ENCODE results near the gene SUPT6H. TPM values are rescaled to one million over a fixed set of nuclear protein-coding genes. Genes with fewer than 3 reads are reported as not detected.
A peak's percentile ranks its signal among the peaks of the same experiment; 100 is the strongest.

The SUPT6H gene
- total and polyA plus RNA-seq, 9 of the 15 experiments (the other 6 are each of a cell fraction or from before 2014, with no cell fraction given), result 1.7 to 77.7 (median 49.2) TPM

DNA sequence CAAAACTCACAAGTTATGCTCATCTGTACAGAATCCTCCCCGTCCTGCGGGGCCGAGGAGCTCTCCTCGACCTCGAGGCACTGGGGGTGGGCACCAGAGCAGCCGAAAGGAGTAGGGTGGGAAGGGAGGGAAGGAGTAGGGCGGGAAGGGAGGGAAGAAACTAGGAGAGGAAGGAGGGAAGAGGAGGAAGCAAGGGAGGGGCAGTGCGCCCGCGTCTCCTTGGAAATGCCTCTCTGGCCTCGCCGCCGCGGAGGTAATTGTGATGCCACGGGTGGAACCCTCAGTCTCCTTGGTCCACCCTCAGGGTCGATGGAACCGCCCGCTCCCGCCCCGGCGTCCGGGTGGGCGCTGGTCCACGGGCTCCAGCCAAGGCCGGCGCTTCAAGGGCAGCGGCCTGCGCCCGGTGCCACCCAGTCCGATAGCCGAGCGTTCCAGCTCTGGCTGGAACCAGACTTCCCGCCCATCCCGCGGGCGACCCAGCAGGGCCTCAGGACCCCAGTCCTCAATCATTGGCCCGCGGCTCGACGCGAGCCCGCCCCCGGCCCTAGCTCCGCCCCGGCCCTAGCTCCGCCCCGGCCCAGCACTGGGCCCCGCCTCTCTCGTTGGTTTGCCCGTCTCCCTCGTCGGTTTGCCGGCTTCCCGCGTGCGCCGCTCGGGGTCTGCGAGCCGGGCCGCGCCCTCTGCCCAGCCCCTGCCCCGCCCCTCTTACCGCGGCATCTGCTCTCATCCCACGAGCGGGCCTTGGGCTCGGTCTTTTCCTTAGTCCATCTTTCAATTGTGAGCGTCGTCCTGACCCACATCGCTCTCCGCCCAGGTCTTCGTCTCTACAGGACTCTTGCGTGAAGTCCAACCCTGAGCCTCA lies 49.1 kb downstream of the SUPT6H start (continued):
- TF ChIP-seq ZFP36 (IDR thresholded peaks at IDR 0.05; ENCODE audit: low read depth, low read length, partially characterized antibody) (no peak), ELF2 (CRISPR knock-in tag; IDR thresholded peaks at IDR 0.05) (no peak), POLR3G (IDR thresholded peaks at IDR 0.05; ENCODE audit: extremely low read depth, insufficient read length, insufficient replicate concordance) (no peak), ZBTB49 (CRISPR knock-in tag; IDR thresholded peaks at IDR 0.05; ENCODE audit: borderline replicate concordance) (no peak; the same call in 1 of the 2 replicates), E4F1 (CRISPR knock-in tag; IDR thresholded peaks at IDR 0.05; ENCODE audit: borderline replicate concordance) (no peak), KDM4B (IDR thresholded peaks at IDR 0.05; ENCODE audit: borderline replicate concordance in 2 of 2, low read depth in 1 of 2) (no peak), MAFG (tag; conservative IDR thresholded peaks at IDR 0.05) (no peak), E2F6 (IDR thresholded peaks at IDR 0.05; ENCODE audit: borderline replicate concordance in 1 of 2, extremely low read depth in 1 of 2, insufficient read depth in 1 of 2, insufficient read length in 1 of 2, low read depth in 1 of 2, low read length in 1 of 2, poor library complexity in 1 of 2, severe bottlenecking in 1 of 2) (peak; percentile 96 to 98), YBX1 (IDR thresholded peaks at IDR 0.05) (no peak), RBM14 (IDR thresholded peaks at IDR 0.05; ENCODE audit: borderline replicate concordance, insufficient read depth, low read depth, low read length) (0 out of 2 replicates have a peak, but pooled peaks have one; percentile 27), NFE2L1 (tag; IDR thresholded peaks at IDR 0.05; ENCODE audit: borderline replicate concordance, low read depth) (no peak), BCL6 (CRISPR knock-in tag; IDR thresholded peaks at IDR 0.05) (no peak), ZNF280B (CRISPR knock-in tag; IDR thresholded peaks at IDR 0.05) (no peak)
- TF ChIP-seq, protein P1, sequence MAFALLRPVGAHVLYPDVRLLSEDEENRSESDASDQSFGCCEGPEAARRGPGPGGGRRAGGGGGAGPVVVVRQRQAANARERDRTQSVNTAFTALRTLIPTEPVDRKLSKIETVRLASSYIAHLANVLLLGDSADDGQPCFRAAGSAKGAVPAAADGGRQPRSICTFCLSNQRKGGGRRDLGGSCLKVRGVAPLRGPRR (CRISPR knock-in tag; IDR thresholded peaks at IDR 0.05), result no peak
- TF ChIP-seq, protein P2, sequence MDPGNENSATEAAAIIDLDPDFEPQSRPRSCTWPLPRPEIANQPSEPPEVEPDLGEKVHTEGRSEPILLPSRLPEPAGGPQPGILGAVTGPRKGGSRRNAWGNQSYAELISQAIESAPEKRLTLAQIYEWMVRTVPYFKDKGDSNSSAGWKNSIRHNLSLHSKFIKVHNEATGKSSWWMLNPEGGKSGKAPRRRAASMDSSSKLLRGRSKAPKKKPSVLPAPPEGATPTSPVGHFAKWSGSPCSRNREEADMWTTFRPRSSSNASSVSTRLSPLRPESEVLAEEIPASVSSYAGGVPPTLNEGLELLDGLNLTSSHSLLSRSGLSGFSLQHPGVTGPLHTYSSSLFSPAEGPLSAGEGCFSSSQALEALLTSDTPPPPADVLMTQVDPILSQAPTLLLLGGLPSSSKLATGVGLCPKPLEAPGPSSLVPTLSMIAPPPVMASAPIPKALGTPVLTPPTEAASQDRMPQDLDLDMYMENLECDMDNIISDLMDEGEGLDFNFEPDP (CRISPR knock-in tag; IDR thresholded peaks at IDR 0.05), result 0 out of 2 replicates have a peak, but pooled peaks have one; percentile 28

Data from K562 (cell line).